Neuronal stem cell (in vitro differentiated cells): ENCODE results near the gene CTXND1.

Experiments
- DNase-seq: peaks from one replicate; pipeline ENCODE4 v3.0.0-alpha.2; 2013; ENCODE audit warnings: low spot score
- H2AFZ ChIP-seq: one replicate; pipeline ENCODE4 v1.6.1; 2013; ENCODE audit warnings: mild to moderate bottlenecking, low read length, inconsistent platforms
- H2AK5ac ChIP-seq: 2 replicates; pipeline ENCODE4 v1.6.1; 2013; ENCODE audit warnings: low read depth, mild to moderate bottlenecking, inconsistent platforms, low read length, moderate library complexity, mixed read lengths
- H2BK120ac ChIP-seq: 2 replicates; pipeline ENCODE4 v1.6.1; 2013; ENCODE audit warnings: low read depth, mild to moderate bottlenecking, inconsistent platforms, low read length, moderate library complexity, mixed read lengths
- H2BK12ac ChIP-seq: one replicate; pipeline ENCODE4 v1.6.1; 2013; ENCODE audit warnings: low read length, inconsistent platforms
- H2BK15ac ChIP-seq: 2 replicates; pipeline ENCODE4 v1.6.1; 2013; ENCODE audit warnings: mild to moderate bottlenecking, low read length, inconsistent platforms, mixed read lengths
- H2BK5ac ChIP-seq: one replicate; pipeline ENCODE4 v1.6.1; 2013; ENCODE audit warnings: inconsistent platforms, mild to moderate bottlenecking, low read length, moderate library complexity
- H3K14ac ChIP-seq: one replicate; pipeline ENCODE4 v1.6.1; 2013; ENCODE audit warnings: low read length, inconsistent platforms
- H3K18ac ChIP-seq: 2 replicates; pipeline ENCODE4 v1.6.1; 2013; ENCODE audit warnings: low read length, inconsistent platforms
- H3K23ac ChIP-seq: 2 replicates; pipeline ENCODE4 v1.6.1; 2013; ENCODE audit warnings: low read depth, mild to moderate bottlenecking, mixed read lengths, low read length, inconsistent platforms; ENCODE audit not compliant: poor library complexity
- H3K27ac ChIP-seq: replicated peaks from 3 replicates; pipeline ENCODE4 v1.5.1; 2013; ENCODE audit warnings: low read length, inconsistent platforms
- H3K27me3 ChIP-seq, 3 experiments: 2 replicates each; pipeline ENCODE4 v1.6.1; 2013; ENCODE audit warnings: low read length in 3 of 3, mild to moderate bottlenecking in 2 of 3, inconsistent platforms in 1 of 3, low read depth in 1 of 3, mixed read lengths in 1 of 3, moderate library complexity in 1 of 3; ENCODE audit not compliant: control insufficient read depth in 3 of 3, insufficient read depth in 3 of 3
- H3K36me3 ChIP-seq, 2 donors: replicated peaks in 1 of 2; 2 replicates each; pipeline ENCODE4 v1.6.1; 2013; ENCODE audit warnings: low read length in 2 of 2; ENCODE audit not compliant: control insufficient read depth in 2 of 2, insufficient read depth in 2 of 2
- H3K4ac ChIP-seq: 2 replicates; pipeline ENCODE4 v1.6.1; 2013; ENCODE audit warnings: inconsistent platforms, mild to moderate bottlenecking, low read length, moderate library complexity
- H3K4me1 ChIP-seq, 2 donors: 1 replicate in 1 of 2; 2 replicates in 1 of 2; pipeline ENCODE4 v1.6.1; 2013; ENCODE audit warnings: low read length in 2 of 2, low read depth in 1 of 2; ENCODE audit not compliant: control insufficient read depth in 2 of 2, insufficient read depth in 1 of 2
- H3K4me2 ChIP-seq: one replicate; pipeline ENCODE4 v1.6.1; 2013; ENCODE audit warnings: mild to moderate bottlenecking, low read length, inconsistent platforms; ENCODE audit not compliant: insufficient read depth, poor library complexity, severe bottlenecking
- H3K4me3 ChIP-seq, 2 donors: 2 replicates each; pipeline ENCODE4 v1.5.1; 2013; ENCODE audit warnings: low read length in 2 of 2, mild to moderate bottlenecking in 2 of 2, inconsistent platforms in 1 of 2, moderate library complexity in 1 of 2
- H3K79me1 ChIP-seq: one replicate; pipeline ENCODE4 v1.6.1; 2013; ENCODE audit warnings: low read depth, mild to moderate bottlenecking, inconsistent platforms, low read length, moderate library complexity
- H3K9ac ChIP-seq: one replicate; pipeline ENCODE4 v1.6.1; 2013; ENCODE audit warnings: mild to moderate bottlenecking, low read depth, low read length, inconsistent platforms; ENCODE audit not compliant: poor library complexity
- H3K9me3 ChIP-seq, 2 donors: replicated peaks in 1 of 2; 2 replicates each; pipeline versions ENCODE3 to v1.6.1; 2013; ENCODE audit warnings: low read length in 2 of 2, mild to moderate bottlenecking in 2 of 2, inconsistent platforms in 1 of 2, low read depth in 1 of 2, mixed read lengths in 1 of 2, moderate library complexity in 1 of 2; ENCODE audit not compliant: control insufficient read depth in 2 of 2, insufficient read depth in 1 of 2
- H4K8ac ChIP-seq: one replicate; pipeline ENCODE4 v1.6.1; 2013; ENCODE audit warnings: low read depth, mild to moderate bottlenecking, inconsistent platforms, low read length, moderate library complexity
- H4K91ac ChIP-seq: one replicate; pipeline ENCODE4 v1.6.1; 2013; ENCODE audit warnings: low read length, low read depth, mild to moderate bottlenecking, inconsistent platforms; ENCODE audit not compliant: poor library complexity
- WGBS, 2 donors: extraction: QIAGEN DNeasy Blood & Tissue Kit; methylation state at CpG; one replicate each; pipeline ENCODE4 v1.1.7; 2013; ENCODE audit warnings: missing lambda C conversion rate in 2 of 2, mixed read lengths in 1 of 2; ENCODE audit not compliant: insufficient read length in 2 of 2, insufficient replicate concordance in 1 of 2; ENCODE audit errors: extremely low coverage in 2 of 2; 5-methylcytosine and 5-hydroxymethylcytosine counted together

Gene CTXND1

GRCh38 chr15:80174017-80174746, 77.8 kb downstream of the CTXND1 start:
- Histone ChIP-seq H2BK15ac (peak overlapping the region; percentile 46), H4K8ac (no peak overlapping the region), H3K79me1 (no peaks in the 10 kb centered on the region), H3K4ac (no peak overlapping the region), H3K4me2 (no peak overlapping the region), H3K27ac (no peak overlapping the region), H2BK120ac (no peak overlapping the region), H3K18ac (no peak overlapping the region), H3K4me3 (no peak overlapping the region), H3K36me3 (peaks cover 0 to 5% of the 10 kb centered on the region in 2 donors), H2BK12ac (no peak overlapping the region), H3K4me1 (peaks cover 0 to 3% of the 10 kb centered on the region in 2 donors), H2BK5ac (no peak overlapping the region), H2AK5ac (peak overlapping the region; percentile 82), H3K27me3 (no peaks in the 10 kb centered on the region), H3K14ac (no peak overlapping the region), H3K23ac (peak overlapping the region; percentile 14), H2AFZ (no peak overlapping the region), H3K9me3 (no peaks in the 10 kb centered on the region), H4K91ac (no peak overlapping the region), H3K9ac (peak overlapping the region; percentile 63)
- no peak for DNase-seq
- WGBS, 2 donors = no CpG with 5 or more reads among the region's 11 CpGs

- H3K9me3 ChIP-seq = no peaks in the 10 kb centered on the region
- no peak overlapping the region for H2BK120ac ChIP-seq
- peak overlapping the region; percentile 65 for H3K9ac ChIP-seq
- no peak overlapping the region for H2AFZ ChIP-seq
- H3K18ac ChIP-seq = peak overlapping the region; percentile 50
- peak; percentile 45 for DNase-seq
- H4K91ac ChIP-seq = no peak overlapping the region
- H3K4me3 ChIP-seq = no peak overlapping the region
- H2BK12ac ChIP-seq = no peak overlapping the region
- peak overlapping the region; percentile 82 for H2AK5ac ChIP-seq
- H3K4ac ChIP-seq = no peak overlapping the region
- H3K36me3 ChIP-seq = peaks cover 5 to 6% of the 10 kb centered on the region in 2 donors
- H3K27ac ChIP-seq = no peak overlapping the region
- H3K27me3 ChIP-seq = no peaks in the 10 kb centered on the region
- peaks cover 0 to 3% of the 10 kb centered on the region in 2 donors for H3K4me1 ChIP-seq
- no peak overlapping the region for H4K8ac ChIP-seq
- H3K14ac ChIP-seq = no peak overlapping the region
- peak overlapping the region; percentile 46 for H2BK15ac ChIP-seq
- no peaks in the 10 kb centered on the region for H3K79me1 ChIP-seq
- peak overlapping the region; percentile 14 for H3K23ac ChIP-seq
- no CpG with 5 or more reads among the region's 10 CpGs for WGBS, 2 donors
- H3K4me2 ChIP-seq = no peak overlapping the region
- H2BK5ac ChIP-seq = no peak overlapping the region
Measured at GRCh38 chr15:80173022-80173759, 78.8 kb downstream of the CTXND1 start.

GRCh38 chr15:80172401-80172800, 79.6 kb downstream of the CTXND1 start:
- Histone ChIP-seq H2BK15ac (no peak overlapping the region), H2BK5ac (no peak overlapping the region), H3K27me3 (no peaks in the 10 kb centered on the region), H3K4me2 (no peak overlapping the region), H3K27ac (no peak overlapping the region), H3K4me1 (peaks cover 0 to 3% of the 10 kb centered on the region in 2 donors), H3K36me3 (peaks cover 5 to 6% of the 10 kb centered on the region in 2 donors), H2BK120ac (no peak overlapping the region), H4K8ac (no peak overlapping the region), H3K4me3 (no peak overlapping the region), H2AK5ac (no peak overlapping the region), H2BK12ac (no peak overlapping the region), H4K91ac (no peak overlapping the region), H2AFZ (no peak overlapping the region), H3K23ac (no peak overlapping the region), H3K14ac (no peak overlapping the region), H3K4ac (no peak overlapping the region), H3K9me3 (peaks cover 0 to 2% of the 10 kb centered on the region in 2 donors), H3K18ac (no peak overlapping the region), H3K9ac (no peak overlapping the region), H3K79me1 (no peaks in the 10 kb centered on the region)
- WGBS, 2 donors = no CpG with 5 or more reads among the region's 8 CpGs
- DNase-seq = no peak

GRCh38 chr15:80171787-80172186, 80.2 kb downstream of the CTXND1 start:
- H4K8ac ChIP-seq = no peak overlapping the region
- WGBS, 2 donors = no CpG with 5 or more reads among the region's 4 CpGs

More at GRCh38 chr15:80171787-80172186, 80.2 kb downstream of the CTXND1 start:
- no peak for DNase-seq
- no peak overlapping the region for H4K91ac ChIP-seq
- H3K14ac ChIP-seq = no peak overlapping the region
- H3K4me1 ChIP-seq = peaks cover 0 to 3% of the 10 kb centered on the region in 2 donors
- H2BK12ac ChIP-seq = no peak overlapping the region
- no peaks in the 10 kb centered on the region for H3K27me3 ChIP-seq
- no peak overlapping the region for H2AK5ac ChIP-seq
- H3K4ac ChIP-seq = no peak overlapping the region
- no peak overlapping the region for H2AFZ ChIP-seq
- peaks cover 5 to 6% of the 10 kb centered on the region in 2 donors for H3K36me3 ChIP-seq
- no peak overlapping the region for H3K4me3 ChIP-seq
- no peak overlapping the region for H3K27ac ChIP-seq
- H2BK15ac ChIP-seq = no peak overlapping the region
- no peaks in the 10 kb centered on the region for H3K79me1 ChIP-seq
- no peak overlapping the region for H2BK120ac ChIP-seq
- no peak overlapping the region for H3K18ac ChIP-seq
- peaks cover 0 to 2% of the 10 kb centered on the region in 2 donors for H3K9me3 ChIP-seq
- no peak overlapping the region for H3K4me2 ChIP-seq
- no peak overlapping the region for H2BK5ac ChIP-seq
- H3K23ac ChIP-seq = no peak overlapping the region
- no peak overlapping the region for H3K9ac ChIP-seq
